GM19467 (cell line): Measurements from ENCODE around the gene AFF1.
"Not testable (repeated sequence)": the region's sequence is repeated elsewhere in the genome, so short reads cannot be mapped to it uniquely, and the experiment has no call there.

ENCODE experiments used
- ATAC-seq: cut with Tn5 transposase; IDR thresholded peaks from one replicate; pipeline ENCODE4 v1.9.1; 2021; ENCODE audit warnings: mild to moderate bottlenecking, moderate library complexity; ENCODE audit not compliant: unreplicated experiment

Gene AFF1

DNA sequence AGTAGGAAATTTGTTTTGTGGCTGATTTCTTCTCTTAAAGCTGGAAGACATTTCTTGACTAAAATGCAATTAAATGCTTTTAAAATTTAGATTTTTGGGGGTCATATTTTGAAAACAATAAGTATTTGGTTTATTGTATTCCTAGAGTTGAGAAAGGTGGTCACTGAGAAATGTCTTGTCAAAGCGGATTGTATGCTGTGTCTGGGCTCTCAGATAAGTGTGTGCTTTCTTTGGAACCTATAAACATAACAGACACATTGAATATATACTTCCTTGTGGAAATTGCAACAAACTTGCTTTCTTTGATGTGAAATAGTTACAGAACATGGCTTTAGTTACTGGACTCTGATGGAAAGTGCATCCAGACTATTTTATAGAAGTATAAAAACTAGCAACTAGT, 75.4 kb downstream of the AFF1 start:
- no peak for ATAC-seq

DNA sequence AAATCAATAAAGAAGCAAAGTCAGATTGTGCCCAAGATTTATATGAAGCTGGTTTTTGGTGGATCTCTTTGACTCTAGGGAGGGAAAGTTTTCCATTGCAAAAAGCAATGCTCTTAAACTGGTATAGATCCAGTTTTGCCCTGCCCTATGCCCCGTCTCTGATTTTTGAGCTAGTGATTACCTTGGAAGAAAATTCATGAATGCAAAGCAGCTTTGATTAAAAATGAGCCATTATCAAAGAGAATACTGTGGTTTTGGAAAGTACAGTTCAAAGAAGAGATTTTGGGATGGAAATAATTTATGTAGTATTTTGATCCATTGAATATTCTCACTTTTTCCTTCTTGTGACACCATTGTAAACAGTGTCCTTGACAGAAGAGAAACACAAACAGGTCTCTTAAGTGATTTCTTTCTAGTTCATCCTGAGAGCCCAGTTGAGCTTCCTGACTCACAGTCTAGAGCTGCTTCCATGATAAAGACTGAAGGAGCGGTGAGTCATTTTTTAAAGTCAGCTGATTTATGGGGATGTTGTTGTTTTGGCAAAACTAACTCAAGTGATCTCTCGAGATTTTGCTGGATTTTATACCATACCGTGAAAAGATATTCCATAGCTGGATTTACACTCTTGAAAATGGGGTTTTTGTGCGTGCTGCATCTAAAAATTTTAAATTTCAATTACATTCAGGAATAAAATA, 76.7 kb downstream of the AFF1 start:
- no peak for ATAC-seq

DNA sequence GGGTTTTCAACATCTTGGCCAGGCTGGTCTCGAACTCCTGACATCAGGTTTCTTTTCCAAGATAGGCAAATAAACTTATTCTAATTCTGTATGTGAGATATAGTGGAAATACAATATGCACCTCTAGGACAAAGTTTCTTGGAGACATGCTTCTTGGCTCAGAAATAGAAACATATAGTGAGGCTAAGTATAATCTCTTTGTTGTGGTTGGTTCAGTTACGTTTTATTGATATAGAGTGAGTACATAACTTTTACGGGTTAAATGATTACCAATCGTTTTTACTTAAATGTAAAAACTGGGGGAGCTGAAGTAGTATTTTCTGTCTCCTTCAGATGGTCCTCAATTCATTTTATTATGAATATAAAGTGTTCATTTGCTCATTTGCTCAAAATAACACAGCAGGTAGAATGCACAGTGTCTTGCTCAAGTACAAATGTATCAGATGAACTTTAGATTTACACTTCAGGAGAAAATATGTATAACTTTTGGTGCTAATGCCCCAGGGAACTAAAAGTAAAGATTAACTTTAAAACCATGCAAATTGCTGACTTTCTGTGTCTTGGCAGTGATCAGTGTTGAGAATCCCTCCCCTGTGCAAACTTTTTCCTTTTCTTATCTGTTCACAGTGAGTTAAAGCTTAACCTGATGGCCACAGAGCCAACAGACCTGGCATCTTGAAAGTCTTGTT, 77.6 kb downstream of the AFF1 start:
- ATAC-seq, result peak; percentile 78

DNA sequence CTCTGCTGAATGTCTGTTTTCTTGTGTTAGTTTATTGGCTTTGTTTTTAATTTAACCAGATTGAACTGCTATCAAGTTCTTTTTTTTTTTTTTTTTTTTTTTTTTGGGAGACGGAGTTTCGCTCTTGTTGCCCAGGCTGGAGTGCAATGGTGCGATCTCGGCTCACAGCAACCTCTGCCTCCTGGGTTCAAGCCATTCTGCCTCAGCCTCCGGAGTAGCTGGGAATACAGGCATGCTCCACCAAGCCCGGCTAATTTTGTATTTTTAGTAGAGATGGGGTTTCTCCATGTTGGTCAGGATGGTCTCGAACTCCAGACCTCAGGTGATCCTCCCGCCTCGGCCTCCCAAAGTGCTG, 78.1 kb downstream of the AFF1 start:
- ATAC-seq, result not testable (repeated sequence)

DNA sequence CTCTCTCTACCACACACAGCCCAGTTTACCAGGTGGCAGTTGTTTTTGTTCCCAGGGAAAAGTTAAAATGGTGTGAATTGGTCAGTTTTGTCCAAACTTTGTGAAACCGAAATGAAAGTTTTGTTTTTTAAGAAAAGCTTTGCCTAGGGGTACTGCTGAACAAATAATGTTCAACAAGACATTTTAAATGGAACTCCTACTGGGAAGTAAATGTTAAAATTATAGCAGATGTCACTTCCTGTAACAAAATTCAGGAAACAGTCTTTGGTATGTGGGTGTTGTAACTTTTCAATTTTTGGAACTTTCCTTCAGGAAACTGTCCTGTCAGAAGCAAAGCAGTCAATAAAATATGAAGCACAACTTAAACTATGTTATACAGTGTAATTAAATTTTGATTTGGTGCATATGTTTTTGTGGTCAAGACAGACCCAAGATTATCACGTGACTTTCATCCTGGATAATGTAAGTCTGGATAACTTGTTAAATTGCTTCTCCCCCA, 79.5 kb downstream of the AFF1 start:
- no peak for ATAC-seq

DNA sequence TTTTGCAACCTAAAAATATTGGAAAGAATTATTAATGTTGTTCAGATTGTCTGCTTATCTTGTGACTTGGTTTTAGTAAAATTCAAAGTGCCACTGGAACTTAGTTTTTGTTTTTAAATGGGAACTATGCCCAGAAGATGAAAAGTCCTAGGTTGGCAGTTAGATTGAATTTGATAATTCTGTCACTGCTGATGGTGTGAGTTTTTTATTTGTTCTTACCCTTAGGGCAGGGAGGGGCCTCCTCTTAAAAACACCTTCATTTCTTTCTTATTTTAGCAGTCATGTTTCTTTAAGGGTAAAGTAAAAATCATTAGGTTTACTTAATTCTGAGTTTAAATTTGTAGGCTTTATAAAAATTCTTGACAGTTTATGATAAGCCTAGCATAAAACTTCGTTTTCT, 80.6 kb downstream of the AFF1 start:
- ATAC-seq, result no peak

DNA sequence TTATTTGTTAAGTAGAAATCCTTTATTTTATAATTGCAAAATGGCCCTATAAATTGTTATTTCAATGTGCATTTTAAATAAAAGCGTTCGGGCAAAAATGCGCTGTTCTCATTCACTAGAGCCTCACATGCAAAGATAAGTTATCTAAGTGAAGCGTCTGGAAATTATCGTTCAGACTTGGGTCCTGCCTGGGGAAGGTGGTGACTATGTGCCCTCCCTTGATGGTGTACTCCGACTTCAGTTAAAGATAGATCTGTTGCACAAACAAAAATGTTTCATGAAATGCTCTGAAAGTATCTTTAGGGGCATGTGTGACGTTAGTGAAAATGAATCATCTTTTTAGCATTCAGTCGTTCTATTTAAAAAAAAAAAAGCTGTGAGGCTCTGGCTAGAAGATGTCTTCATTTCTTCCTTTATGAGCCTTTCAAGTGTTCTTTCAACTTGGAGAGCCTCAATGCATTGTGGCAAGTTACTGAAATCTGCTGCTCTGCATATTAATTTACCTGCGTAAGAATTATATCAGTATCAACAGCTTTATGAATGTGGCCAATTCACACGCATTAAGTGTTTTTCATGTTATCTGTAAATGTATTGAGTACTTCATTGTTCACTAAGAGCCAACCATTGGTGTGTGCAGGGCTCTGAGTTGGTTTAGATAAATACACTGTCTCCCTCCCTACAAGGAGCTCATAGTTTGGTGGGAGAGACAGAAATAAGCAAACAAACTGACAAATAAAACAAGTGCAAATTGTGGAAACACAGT, 83.0 kb downstream of the AFF1 start:
- ATAC-seq, result no peak

DNA sequence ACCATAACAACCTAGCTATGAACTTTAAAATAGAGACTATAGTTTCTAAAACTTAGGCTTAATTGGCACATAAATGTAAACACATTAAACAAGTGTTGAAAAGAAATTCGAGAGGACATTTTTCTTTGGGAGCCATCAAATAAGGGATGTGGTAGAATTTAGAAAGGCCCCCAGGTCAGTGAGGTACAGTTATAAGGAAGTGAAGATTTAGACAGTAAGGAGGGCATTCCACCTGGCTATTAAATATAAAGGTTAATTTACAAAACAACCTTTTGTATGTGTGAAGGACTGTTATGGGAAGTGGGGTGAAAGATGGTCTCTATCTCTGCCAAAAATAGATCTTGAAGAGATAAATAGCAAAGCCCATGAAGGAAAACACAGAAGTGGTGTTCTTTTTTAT, 83.9 kb downstream of the AFF1 start:
- ATAC-seq, result no peak

DNA sequence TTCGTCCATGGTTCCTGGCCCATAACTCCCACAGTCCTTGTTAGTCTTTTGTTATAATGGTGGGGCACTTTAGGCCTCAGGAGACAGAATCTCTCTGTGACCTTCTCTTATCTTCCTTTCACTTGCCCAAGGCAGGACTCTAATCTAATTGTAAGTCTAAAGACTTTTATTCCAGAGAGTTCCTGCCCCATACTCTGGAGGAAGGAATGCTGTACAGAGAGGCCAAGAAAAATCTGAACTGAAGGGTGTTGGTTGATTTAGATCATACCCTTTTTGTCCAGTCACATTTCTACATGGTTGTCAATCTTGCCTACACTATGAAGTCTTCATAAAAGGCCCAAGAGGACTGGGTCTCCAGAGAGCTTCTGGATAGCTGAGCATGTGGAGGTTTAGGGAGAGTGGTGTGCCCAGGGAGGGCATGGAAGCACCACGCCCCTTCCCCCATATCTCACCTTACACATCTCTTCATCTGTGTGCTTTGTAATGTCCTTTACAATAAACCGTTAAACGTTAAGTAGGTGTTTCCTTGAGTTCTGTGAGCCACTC, 84.5 kb downstream of the AFF1 start:
- no peak for ATAC-seq

DNA sequence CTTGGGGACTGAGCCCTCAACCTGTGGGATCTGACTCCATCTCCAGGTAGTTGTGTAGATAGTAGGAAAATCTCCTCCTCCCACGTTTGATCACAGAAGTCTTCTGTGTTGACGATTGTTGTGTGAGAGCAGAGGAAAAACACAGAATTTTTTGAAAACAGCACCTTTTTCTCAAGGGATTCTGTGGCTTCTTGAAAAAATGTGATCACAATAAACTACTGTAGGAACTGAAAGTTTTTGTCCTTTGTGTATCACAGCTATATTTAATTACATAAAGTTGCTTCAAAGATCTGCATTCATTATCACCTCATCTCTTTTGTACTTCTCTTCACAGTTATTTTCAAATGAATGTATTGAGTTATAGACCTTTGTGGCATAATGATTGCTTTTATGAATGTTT, 85.1 kb downstream of the AFF1 start:
- no peak for ATAC-seq

DNA sequence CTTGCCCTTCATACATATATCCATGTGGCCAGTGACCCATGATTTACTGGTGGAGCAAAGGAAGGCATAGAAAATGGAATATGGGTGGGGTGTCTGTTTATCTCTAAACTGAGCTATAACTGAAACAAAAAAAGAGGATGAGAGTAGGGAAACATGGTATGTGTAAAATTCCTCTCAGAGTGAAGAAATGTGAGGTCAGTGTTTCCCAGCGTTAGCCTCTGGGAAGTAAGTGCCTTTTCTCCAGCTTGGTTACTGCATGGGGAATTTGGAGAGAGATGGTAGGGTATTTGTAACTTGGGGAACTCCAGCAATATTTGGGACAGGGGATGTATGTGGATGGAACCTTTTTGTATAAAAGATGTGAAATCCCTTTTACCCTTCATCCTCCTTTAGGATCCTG, 89.4 kb downstream of the AFF1 start:
- no peak for ATAC-seq

DNA sequence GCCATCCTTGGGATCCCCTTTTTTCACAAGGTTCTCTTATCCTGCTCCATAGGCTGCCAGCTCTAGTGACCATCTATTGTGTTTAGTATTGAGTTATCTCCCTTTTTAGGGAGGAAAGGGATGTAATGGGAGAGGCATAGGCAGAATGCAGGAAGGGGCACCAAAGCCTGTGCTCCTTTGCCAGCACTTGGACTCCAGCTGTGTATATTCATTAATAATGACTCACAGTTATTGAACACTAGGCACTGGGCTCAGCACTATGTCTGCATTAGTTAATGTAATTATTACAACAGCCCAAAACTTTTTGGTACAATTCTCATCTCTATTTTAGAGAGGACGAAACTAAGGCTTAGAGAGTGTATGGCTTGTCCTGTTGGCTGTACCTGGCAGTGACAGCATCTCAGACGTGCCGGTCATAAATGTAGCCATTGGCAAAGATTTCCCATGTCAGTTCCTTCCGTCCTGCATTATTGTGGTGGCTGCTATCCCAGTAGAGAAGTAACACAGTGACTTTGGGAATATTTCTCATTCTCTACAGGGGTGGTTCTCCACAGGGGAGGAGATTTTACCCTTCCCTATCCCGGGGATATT, 90.3 kb downstream of the AFF1 start:
- no peak for ATAC-seq

DNA sequence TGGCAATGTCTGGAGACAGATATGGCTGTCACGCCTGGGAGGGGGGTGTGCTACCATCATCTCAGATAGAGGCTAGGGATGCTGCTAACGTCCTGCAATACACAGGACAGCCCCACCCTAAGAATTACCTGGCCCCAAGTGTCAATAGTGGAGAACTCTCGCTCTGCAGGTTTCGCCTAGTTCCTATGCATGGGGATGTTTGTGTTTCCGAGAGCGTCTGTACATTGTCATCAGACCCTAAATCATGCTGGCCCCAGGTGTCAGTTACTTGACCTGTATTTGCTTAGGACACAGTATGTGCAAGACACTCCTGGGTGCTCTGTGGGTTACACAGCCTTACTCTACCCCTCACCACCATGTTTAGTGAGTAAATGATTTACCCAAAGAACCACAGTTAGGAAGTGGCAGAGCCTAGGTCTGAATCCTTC, 90.8 kb downstream of the AFF1 start:
- peak; percentile 88 for ATAC-seq

DNA sequence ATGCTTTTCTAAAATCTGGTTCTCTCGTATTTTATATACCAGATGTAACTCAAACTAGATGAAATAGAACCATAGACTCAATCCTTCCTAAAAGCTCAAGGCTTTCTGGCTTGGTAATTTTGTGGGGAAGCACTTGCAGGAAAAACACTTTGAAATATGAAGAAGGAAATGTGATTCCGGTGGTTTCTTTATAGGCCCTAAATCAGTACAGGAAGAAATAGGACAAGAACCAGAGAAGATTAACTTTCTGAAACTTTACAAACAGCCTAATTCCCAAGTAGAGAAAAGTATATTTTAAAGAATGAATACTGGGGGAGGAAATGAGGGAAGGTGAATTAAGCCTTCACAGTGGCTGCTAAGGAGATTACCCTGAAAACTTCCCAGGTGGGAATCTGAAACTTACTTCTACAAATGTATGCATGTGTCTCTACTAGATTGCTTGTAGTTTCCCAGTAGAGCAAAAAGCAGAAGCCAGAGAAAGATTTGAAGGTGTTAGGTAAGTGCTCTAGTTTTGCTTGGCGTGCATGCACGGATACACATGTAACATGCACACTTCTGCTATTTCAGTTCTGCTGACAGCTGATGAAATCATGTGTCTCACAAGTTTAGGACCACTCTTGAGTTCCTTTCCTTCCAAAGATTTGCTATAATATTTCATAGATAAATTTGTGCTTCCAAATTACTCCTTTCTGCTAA, 92.1 kb downstream of the AFF1 start:
- ATAC-seq, result peak; percentile 68

DNA sequence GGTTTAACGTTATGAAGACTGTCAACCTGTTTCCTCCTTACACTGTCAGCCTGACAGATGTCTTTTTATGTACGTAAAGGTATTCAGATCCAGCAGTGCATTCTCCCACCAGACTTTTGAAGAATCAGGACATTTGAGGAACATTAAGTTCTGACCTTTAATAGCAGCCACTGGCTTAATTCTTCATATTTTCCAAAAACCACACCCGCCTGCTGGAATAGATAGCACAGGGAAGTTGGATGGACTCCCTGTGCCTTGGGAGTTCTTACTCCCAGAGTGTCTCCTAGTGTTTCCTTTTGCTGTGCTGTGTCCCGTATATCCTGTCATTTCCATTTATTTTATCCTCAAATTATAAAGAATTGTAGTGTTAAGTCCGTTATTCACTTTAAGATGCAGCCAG, 94.5 kb downstream of the AFF1 start:
- no peak for ATAC-seq

DNA sequence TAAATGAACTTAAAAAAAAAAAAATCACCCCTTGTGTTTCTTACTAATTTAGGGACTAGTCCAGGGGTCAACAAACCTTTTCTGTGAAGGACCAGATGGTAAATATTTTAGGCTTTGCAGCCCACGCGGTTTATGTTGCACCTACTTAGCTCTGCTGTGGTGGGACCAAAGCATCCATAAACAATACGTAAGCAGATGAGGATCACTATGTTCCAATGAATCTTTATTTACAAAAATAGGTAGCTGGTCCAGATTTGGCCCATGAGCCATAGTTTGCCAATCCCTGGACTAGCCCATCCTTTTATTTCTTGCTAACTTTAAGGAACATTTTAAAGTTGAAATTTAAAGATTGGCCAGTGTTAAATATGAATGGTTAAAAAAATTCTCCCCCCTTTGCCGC, 95.3 kb downstream of the AFF1 start:
- ATAC-seq, result no peak

DNA sequence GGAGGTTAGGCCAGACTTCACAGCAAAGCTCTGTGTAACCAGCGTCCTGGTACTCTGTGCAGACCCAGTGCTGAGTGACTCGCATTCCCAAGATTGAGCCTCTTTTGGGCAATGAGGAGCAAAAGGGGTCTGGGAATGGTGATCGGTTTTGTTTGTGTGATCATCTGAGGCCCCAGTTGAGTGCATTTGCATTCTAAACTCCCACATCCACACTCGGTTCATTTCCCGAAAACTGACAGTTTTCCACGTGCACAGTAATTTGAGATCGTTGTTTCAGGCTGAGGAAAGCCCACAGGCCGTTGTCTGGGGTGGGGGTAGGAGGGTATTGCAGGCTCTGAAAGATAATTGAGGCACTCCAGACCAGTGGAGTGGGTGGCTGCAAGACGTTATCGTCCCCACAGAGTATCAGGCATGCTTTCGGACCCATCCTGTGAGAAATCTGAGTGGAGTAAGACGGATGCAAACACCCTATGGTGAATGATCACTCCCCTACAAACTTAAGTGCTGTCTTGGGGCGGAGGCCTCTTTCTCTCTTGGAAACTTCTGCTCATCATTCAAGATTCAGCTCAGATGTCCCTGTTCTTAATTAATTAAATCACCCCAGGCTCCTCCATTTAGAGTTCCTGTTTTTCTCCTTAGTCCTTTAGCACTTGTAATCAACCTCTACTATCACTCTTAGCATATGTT, 96.1 kb downstream of the AFF1 start:
- ATAC-seq, result no peak

DNA sequence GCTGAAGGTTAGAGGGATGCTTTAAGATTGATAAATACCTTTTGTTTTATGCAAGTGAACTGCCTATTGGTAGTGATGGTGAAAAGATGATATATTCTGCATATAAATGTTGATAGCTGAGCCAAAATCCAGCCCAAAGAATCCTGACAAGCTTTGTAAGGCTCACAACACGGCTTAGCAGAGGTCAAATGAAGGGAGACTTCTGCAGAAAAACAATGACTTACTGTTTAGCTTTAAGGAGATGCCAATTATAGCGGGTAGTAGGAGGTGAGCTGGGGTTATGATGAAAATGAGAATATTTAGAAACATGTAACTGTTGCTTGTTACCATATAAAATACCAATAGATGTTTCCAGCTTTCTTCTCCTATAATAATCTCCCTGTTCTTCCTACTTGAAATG, 97.1 kb downstream of the AFF1 start:
- no peak for ATAC-seq

DNA sequence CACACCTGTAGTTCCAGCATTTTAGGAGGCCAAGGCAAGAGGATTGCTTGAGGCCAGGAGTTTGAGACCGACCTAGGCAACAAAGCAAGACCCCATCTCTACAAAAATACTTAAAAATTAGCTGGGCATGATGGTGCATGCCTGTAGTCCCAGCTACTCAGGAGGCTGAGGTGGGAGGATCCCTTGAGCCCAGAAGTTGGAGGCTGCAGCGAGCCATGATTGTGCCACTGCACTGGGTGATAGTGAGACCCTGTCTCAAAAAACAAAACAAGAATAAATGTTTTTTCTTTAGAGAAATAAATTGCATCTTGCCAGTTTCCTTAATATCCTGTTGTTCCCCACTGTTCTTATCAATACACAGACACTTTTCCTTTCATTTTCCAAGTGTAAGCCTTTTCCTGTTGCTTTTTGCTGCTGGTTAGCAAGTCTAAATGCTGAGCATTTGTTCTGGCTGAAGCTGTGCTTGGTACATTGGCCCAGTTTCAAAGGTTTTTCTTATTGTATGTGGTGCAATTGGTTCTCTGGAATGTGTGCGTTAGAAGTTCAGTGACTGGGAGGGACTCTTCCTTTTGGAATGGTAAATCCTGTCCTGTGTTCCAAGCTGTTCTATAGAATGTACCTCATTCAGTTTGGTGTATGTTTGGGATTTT, 98.2 kb downstream of the AFF1 start:
- ATAC-seq, result no peak

DNA sequence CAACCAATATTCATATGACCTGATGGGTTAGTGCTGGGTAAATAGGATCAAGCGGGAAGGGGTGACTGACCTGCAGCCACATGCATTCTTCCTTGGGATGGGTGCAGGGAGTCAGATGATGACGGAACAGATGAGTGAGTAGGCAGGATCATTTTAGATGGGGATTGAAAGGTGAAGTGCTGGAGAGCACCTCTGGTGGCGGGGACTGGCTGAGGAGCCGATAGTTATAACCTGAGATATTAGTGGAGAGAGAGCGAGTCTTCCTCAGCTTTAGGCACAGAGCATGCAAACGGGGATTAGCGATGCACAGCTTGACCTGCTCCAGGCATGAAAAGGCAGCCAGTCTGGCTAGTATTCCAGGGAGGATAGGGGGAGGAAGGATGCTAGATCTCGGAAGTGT, 99.1 kb downstream of the AFF1 start:
- ATAC-seq, result no peak
